DOHH2 (cell line): Measurements from ENCODE around the gene SH3GL1.

Experiments used
- EZH2phosphoT487 ChIP-seq: fragments of 200-600 bp; sonication (generic); IDR thresholded peaks from 2 replicates; pipeline ENCODE4 v1.6.1; 2017; ENCODE audit warnings: borderline replicate concordance, mild to moderate bottlenecking, antibody characterized with exemption, low read length, moderate library complexity, mixed read lengths
- TF ChIP-seq, protein P1 (sequence below): fragments of 200-600 bp; sonication (generic); IDR thresholded peaks from one replicate; pipeline ENCODE4 v1.5.1; 2014; ENCODE audit warnings: antibody characterized with exemption, mild to moderate bottlenecking, low read depth, low read length; ENCODE audit not compliant: poor library complexity, severe bottlenecking

DNA sequence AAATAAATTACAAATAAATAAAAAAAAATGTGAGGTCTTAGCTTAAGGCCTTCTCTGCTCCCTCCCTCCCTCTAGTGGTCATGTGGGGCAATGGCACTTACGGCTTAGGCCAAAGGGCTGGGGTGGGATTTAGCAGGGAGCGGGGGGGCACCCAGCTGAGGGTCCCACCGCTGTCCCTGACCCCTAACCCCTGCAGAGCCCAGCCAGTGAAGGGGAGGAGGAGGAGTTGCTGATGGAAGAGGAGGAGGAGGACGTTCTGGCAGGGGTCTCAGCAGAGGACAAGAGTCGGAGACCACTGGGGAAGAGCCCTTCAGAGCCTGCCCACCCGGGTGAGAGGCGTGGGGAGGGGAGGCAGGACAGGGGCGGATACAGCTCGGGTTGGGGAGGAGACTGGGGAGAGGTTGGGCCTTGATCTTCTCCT is 47.6 kb downstream of the SH3GL1 start:
- TF ChIP-seq, protein P1, sequence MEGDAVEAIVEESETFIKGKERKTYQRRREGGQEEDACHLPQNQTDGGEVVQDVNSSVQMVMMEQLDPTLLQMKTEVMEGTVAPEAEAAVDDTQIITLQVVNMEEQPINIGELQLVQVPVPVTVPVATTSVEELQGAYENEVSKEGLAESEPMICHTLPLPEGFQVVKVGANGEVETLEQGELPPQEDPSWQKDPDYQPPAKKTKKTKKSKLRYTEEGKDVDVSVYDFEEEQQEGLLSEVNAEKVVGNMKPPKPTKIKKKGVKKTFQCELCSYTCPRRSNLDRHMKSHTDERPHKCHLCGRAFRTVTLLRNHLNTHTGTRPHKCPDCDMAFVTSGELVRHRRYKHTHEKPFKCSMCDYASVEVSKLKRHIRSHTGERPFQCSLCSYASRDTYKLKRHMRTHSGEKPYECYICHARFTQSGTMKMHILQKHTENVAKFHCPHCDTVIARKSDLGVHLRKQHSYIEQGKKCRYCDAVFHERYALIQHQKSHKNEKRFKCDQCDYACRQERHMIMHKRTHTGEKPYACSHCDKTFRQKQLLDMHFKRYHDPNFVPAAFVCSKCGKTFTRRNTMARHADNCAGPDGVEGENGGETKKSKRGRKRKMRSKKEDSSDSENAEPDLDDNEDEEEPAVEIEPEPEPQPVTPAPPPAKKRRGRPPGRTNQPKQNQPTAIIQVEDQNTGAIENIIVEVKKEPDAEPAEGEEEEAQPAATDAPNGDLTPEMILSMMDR, result peak; percentile 86
- TF ChIP-seq EZH2phosphoT487, result no peak
